HEK293 (cell line): ENCODE data around the gene ISG20L2.

Source experiments
- CTCF ChIA-PET: fragments of 350-600 bp; formaldehyde crosslinking; extraction: SDS; loops from one replicate; lab custom pipeline; 2021; ENCODE audit warnings: antibody characterized with exemption; lab: Yijun Ruan, JAX
- POLR2A ChIA-PET: fragments of 300-600 bp; formaldehyde crosslinking; extraction: SDS; loops from one replicate; lab custom pipeline; 2020; ENCODE audit warnings: antibody characterized with exemption, inconsistent platforms; lab: Yijun Ruan, JAX
- H3K27ac ChIP-seq: fragments of 200-500 bp; sonication (Bioruptor generic); 2 replicates; pipeline ENCODE4 v1.5.1; 2014; ENCODE audit warnings: low read depth, low read length, control low read depth, inconsistent platforms; ENCODE audit errors: extremely low read depth
- H3K36me3 ChIP-seq, 2 experiments: fragments of 200-500 bp in 1 of 2; sonication (Bioruptor generic) in 1 of 2; 1 replicate in 1 of 2; 2 replicates in 1 of 2; pipeline ENCODE4 v1.5.1; 2014 to 2017; ENCODE audit warnings: inconsistent platforms in 2 of 2, low read length in 2 of 2; ENCODE audit not compliant: control insufficient read depth in 2 of 2, insufficient read depth in 1 of 2
- H3K4me1 ChIP-seq: fragments of 200-500 bp; sonication (Bioruptor generic); 2 replicates; pipeline ENCODE4 v1.5.1; 2014; ENCODE audit warnings: mild to moderate bottlenecking, low read length, inconsistent platforms; ENCODE audit not compliant: control insufficient read depth, insufficient read depth
- H3K4me3 ChIP-seq: 2 replicates; pipeline ENCODE4 v1.5.1; 2011; ENCODE audit warnings: low read depth, mild to moderate bottlenecking, control low read depth, low read length, moderate library complexity
- H3K9me3 ChIP-seq: fragments of 200-500 bp; sonication (Bioruptor generic); 2 replicates; pipeline ENCODE4 v1.5.1; 2014; ENCODE audit warnings: low read depth, low read length, inconsistent platforms; ENCODE audit not compliant: control insufficient read depth, insufficient read depth
- BCL6B ChIP-seq: fragments of 450-650 bp; formaldehyde crosslinking; IDR thresholded peaks from 2 replicates; pipeline ENCODE4 v1.5.1; 2017; ENCODE audit warnings: missing biosample characterization, missing genetic modification characterization
- EGR2 ChIP-seq: fragments of 450-650 bp; formaldehyde crosslinking; IDR thresholded peaks from 2 replicates; pipeline ENCODE4 v1.5.1; 2016; ENCODE audit warnings: low read depth, missing biosample characterization, missing genetic modification characterization
- GFI1B ChIP-seq: fragments of 450-650 bp; formaldehyde crosslinking; IDR thresholded peaks from 2 replicates; pipeline ENCODE4 v1.5.1; 2016; ENCODE audit warnings: missing biosample characterization, missing genetic modification characterization
- GLIS1 ChIP-seq: fragments of 450-650 bp; formaldehyde crosslinking; IDR thresholded peaks from 2 replicates; pipeline ENCODE4 v1.5.1; 2016; ENCODE audit warnings: missing biosample characterization, missing genetic modification characterization
- HIC1 ChIP-seq: fragments of 450-650 bp; formaldehyde crosslinking; IDR thresholded peaks from 2 replicates; pipeline ENCODE4 v1.5.1; 2016; ENCODE audit warnings: missing biosample characterization, missing genetic modification characterization
- KLF17 ChIP-seq: fragments of 450-650 bp; formaldehyde crosslinking; IDR thresholded peaks from 2 replicates; pipeline ENCODE4 v1.5.1; 2016; ENCODE audit warnings: missing biosample characterization, missing genetic modification characterization
- ZFHX2 ChIP-seq: fragments of 450-650 bp; formaldehyde crosslinking; conservative IDR thresholded peaks from 2 replicates; pipeline ENCODE4 v1.5.1; 2016; ENCODE audit warnings: missing biosample characterization, missing genetic modification characterization
- ZNF16 ChIP-seq: fragments of 450-650 bp; formaldehyde crosslinking; IDR thresholded peaks from 2 replicates; pipeline ENCODE4 v1.5.1; 2016; ENCODE audit warnings: low read depth, missing biosample characterization, missing genetic modification characterization
- ZNF223 ChIP-seq: fragments of 450-650 bp; formaldehyde crosslinking; IDR thresholded peaks from 2 replicates; pipeline ENCODE4 v1.5.1; 2016; ENCODE audit warnings: missing biosample characterization, missing genetic modification characterization
- ZNF266 ChIP-seq: fragments of 450-650 bp; formaldehyde crosslinking; IDR thresholded peaks from 2 replicates; pipeline ENCODE4 v1.5.1; 2016; ENCODE audit warnings: missing biosample characterization, missing genetic modification characterization, low read depth
- ZNF366 ChIP-seq: fragments of 450-650 bp; formaldehyde crosslinking; conservative IDR thresholded peaks from 2 replicates; pipeline ENCODE4 v1.5.1; 2016; ENCODE audit warnings: missing biosample characterization, missing genetic modification characterization
- ZNF398 ChIP-seq: fragments of 450-650 bp; formaldehyde crosslinking; IDR thresholded peaks from 2 replicates; pipeline ENCODE4 v1.5.1; 2017; ENCODE audit warnings: missing biosample characterization, missing genetic modification characterization
- ZNF529 ChIP-seq: fragments of 450-650 bp; formaldehyde crosslinking; IDR thresholded peaks from 2 replicates; pipeline ENCODE4 v1.5.1; 2017; ENCODE audit warnings: missing genetic modification characterization, missing biosample characterization; ENCODE audit not compliant: insufficient replicate concordance
- ZNF600 ChIP-seq: fragments of 450-650 bp; formaldehyde crosslinking; IDR thresholded peaks from 2 replicates; pipeline ENCODE4 v1.5.1; 2016; ENCODE audit warnings: missing biosample characterization, missing genetic modification characterization
- ZNF629 ChIP-seq: fragments of 450-650 bp; formaldehyde crosslinking; IDR thresholded peaks from 2 replicates; pipeline ENCODE4 v1.5.1; 2017; ENCODE audit warnings: missing biosample characterization, missing genetic modification characterization
- ZSCAN23 ChIP-seq: fragments of 450-650 bp; formaldehyde crosslinking; IDR thresholded peaks from 2 replicates; pipeline ENCODE4 v1.5.1; 2016; ENCODE audit warnings: missing biosample characterization, missing genetic modification characterization
- TF ChIP-seq, protein P1 (sequence below): fragments of 450-650 bp; formaldehyde crosslinking; optimal IDR thresholded peaks from 2 replicates; pipeline ENCODE3; 2016; ENCODE audit warnings: missing biosample characterization, mild to moderate bottlenecking, missing genetic modification characterization
- TF ChIP-seq, protein P2 (sequence below): fragments of 450-650 bp; formaldehyde crosslinking; IDR thresholded peaks from 2 replicates; pipeline ENCODE4 v1.5.1; 2016; ENCODE audit warnings: missing biosample characterization, missing genetic modification characterization, low read depth
- TF ChIP-seq, protein P3 (sequence below): fragments of 450-650 bp; formaldehyde crosslinking; IDR thresholded peaks from 2 replicates; pipeline ENCODE4; 2016; ENCODE audit warnings: missing biosample characterization, missing genetic modification characterization

The ISG20L2 gene

DNA sequence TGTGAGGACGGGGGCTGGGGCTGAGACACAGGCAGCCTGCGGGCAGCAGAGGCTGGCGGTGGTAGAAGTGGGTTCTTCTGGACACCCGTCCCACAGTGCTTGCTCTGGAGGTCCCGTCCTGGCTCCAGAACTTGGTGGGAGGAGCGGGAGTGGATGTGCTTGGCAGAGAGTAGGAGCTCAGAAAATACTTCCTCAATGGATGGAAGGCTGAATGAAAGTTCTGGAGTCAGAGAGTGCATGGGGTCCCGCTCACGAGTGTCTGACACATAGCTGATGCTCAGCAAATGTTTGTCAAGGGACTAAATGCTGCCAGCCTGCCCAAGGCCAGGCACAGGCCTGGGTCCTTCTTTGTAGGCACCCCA lies 37.9 kb downstream of the ISG20L2 start:
- Histone ChIP-seq H3K4me3 (no peak overlapping the region), H3K9me3 (no peaks in the 10 kb centered on the region), H3K27ac (no peak overlapping the region; the same call in 1 of the 2 replicates), H3K4me1 (peaks cover 16% of the 10 kb centered on the region), H3K36me3 (no peaks in the 10 kb centered on the region)
- ChIA-PET CTCF (interaction anchor here (0.6 to 21.1 kb wide), 23 partner anchors 14 to 496 kb away, joined by 3 to 579 read pairs (median 10); partner anchors contain the start of genes CRABP2, INSRR, ISG20L2 and METTL25B), POLR2A (interaction anchor here (1.3 to 3.9 kb wide), 7 partner anchors 14 to 50 kb away, joined by 3 to 44 read pairs (median 11); partner anchors contain the start of genes CRABP2, ISG20L2, METTL25B and MRPL24)
- peak; percentile 89 for TF ChIP-seq ZNF600
- TF ChIP-seq ZNF266: no peak

DNA sequence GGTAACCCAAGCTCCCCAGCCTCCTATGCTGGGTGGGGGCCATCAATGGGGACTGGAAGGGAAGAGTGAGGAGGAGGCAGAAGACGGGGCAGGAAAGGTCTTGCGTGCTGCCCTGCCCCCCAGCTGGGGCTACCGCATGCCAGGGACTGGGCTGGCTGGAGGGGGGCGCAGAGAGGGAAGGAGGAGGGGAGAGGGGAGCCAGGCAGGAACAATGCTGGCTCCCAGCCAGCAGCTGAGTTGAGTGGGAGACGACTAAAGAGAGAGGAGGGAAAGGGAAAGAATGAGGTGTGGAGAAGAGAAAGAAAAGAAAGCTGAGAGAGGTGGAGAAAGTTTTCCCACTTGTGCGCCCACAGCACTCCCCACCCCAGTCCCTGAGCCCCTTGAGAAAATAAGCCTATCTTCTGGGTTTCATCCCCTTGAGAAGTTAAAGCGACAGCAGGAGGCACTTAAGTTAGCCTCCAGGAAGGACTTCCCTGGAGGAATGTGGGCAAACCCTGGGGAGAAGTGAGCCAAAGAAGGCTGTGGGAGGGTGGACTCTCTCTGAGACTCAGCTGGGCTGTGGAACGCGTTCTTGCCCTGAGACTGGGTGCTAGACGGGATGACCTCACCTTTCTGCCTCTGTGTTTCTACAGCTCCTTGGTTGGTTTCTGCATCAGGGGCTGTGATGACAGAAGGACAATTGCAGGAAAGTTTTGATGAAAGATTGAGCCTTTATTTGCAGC lies 38.5 kb downstream of the ISG20L2 start:
- CTCF ChIA-PET: interaction anchor here (0.6 to 21.1 kb wide), 50 partner anchors 13 to 244 kb away, joined by 3 to 579 read pairs (median 8); partner anchors contain the start of genes CRABP2, HAPLN2, HDGF and INSRR
- no peaks in the 10 kb centered on the region for H3K9me3 ChIP-seq
- POLR2A ChIA-PET: interaction anchor here (0.6 to 3.9 kb wide), 14 partner anchors 14 to 238 kb away, joined by 3 to 44 read pairs (median 6); partner anchors contain the start of genes CRABP2, ISG20L2, METTL25B and MRPL24
- H3K4me1 ChIP-seq: peaks cover 16% of the 10 kb centered on the region
- H3K36me3 ChIP-seq: no peaks in the 10 kb centered on the region
- H3K4me3 ChIP-seq: no peak overlapping the region
- no peak overlapping the region; the same call in 1 of the 2 replicates for H3K27ac ChIP-seq
- TF ChIP-seq GLIS1 (tag by site-specific recombination): peak; percentile 75
- peak; percentile 67; the same call in 1 of the 2 replicates for TF ChIP-seq ZFHX2 (tag by site-specific recombination)
- TF ChIP-seq, protein P1, sequence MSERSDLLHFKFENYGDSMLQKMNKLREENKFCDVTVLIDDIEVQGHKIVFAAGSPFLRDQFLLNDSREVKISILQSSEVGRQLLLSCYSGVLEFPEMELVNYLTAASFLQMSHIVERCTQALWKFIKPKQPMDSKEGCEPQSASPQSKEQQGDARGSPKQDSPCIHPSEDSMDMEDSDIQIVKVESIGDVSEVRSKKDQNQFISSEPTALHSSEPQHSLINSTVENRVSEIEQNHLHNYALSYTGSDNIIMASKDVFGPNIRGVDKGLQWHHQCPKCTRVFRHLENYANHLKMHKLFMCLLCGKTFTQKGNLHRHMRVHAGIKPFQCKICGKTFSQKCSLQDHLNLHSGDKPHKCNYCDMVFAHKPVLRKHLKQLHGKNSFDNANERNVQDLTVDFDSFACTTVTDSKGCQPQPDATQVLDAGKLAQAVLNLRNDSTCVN (tag by site-specific recombination): peak; percentile 6
- TF ChIP-seq, protein P2, sequence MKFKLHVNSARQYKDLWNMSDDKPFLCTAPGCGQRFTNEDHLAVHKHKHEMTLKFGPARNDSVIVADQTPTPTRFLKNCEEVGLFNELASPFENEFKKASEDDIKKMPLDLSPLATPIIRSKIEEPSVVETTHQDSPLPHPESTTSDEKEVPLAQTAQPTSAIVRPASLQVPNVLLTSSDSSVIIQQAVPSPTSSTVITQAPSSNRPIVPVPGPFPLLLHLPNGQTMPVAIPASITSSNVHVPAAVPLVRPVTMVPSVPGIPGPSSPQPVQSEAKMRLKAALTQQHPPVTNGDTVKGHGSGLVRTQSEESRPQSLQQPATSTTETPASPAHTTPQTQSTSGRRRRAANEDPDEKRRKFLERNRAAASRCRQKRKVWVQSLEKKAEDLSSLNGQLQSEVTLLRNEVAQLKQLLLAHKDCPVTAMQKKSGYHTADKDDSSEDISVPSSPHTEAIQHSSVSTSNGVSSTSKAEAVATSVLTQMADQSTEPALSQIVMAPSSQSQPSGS (tag by site-specific recombination): peak; percentile 84; the same call in 1 of the 2 replicates
- peak; percentile 73; the same call in 1 of the 2 replicates for TF ChIP-seq ZNF16 (tag by site-specific recombination)
- TF ChIP-seq GFI1B: no peak
- no peak for TF ChIP-seq BCL6B (tag by site-specific recombination)
- no peak for TF ChIP-seq HIC1
- TF ChIP-seq ZNF398 (tag by site-specific recombination): peak; percentile 97
- TF ChIP-seq ZSCAN23 (tag by site-specific recombination): 0 out of 2 replicates have a peak, but pooled peaks have one; percentile 21
- peak; percentile 79 for TF ChIP-seq ZNF223 (tag by site-specific recombination)
- 0 out of 2 replicates have a peak, but pooled peaks have one; percentile 43 for TF ChIP-seq KLF17 (tag by site-specific recombination)
- TF ChIP-seq, protein P3, sequence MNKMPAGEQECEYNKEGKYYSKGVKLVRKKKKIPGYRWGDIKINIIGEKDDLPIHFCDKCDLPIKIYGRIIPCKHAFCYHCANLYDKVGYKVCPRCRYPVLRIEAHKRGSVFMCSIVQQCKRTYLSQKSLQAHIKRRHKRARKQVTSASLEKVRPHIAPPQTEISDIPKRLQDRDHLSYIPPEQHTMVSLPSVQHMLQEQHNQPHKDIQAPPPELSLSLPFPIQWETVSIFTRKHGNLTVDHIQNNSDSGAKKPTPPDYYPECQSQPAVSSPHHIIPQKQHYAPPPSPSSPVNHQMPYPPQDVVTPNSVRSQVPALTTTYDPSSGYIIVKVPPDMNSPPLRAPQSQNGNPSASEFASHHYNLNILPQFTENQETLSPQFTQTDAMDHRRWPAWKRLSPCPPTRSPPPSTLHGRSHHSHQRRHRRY (tag by site-specific recombination): 0 out of 2 replicates have a peak, but pooled peaks have one; percentile 25
- TF ChIP-seq ZNF629: peak; percentile 20; the same call in 1 of the 2 replicates
- TF ChIP-seq ZNF529 (tag by site-specific recombination): no peak
- peak; percentile 41 for TF ChIP-seq ZNF366 (tag by site-specific recombination)
- TF ChIP-seq EGR2: peak; percentile 61
